T-helper 22 cell (primary cell): ENCODE data around the gene ZNF850.

Experiments
- DNase-seq: peaks from one replicate; pipeline ENCODE4 v3.0.0-alpha.2; 2020; ENCODE audit warnings: low read depth

ZNF850 gene

GRCh38 chr19:36688058-36688457 is 84.5 kb downstream of the ZNF850 start:
- DNase-seq, result no peak

- DNase-seq, result peak; percentile 93
These were observed 85.2 kb downstream of the ZNF850 start, which contains the start of gene ZNF567 for GRCh38 chr19:36687214-36688056. Gene ZNF567, plus strand, starts transcription at chr19:36687612. Its CDS starts 7,256 bp downstream, at chr19:36694868.

- DNase-seq, result no peak
These were observed 86.0 kb downstream of the ZNF850 start for GRCh38 chr19:36686365-36687213.

- no peak for DNase-seq
These were observed 86.8 kb downstream of the ZNF850 start for GRCh38 chr19:36685835-36686234.

GRCh38 chr19:36679455-36679854 is 93.2 kb downstream of the ZNF850 start:
- DNase-seq, result no peak

GRCh38 chr19:36674201-36674600 is 98.4 kb downstream of the ZNF850 start:
- DNase-seq, result no peak

DNA sequence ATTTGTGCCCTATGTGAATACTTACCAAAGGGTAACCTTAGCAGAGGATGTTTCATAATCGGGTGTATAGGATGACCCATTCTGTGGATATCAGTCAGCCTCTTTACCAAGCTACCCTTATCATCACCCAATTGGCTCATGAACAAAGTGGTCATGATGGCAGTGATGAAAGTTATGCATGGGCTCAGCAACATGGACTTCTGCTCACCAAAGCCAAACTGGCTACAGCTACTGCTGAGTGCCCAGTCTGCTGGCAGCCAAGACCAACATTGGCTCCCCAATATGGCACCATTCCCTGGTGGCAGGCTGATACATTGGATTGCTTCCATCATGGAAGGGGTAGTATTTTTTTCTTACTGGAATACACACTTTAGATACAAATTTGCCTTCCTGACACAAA is 100.2 kb downstream of the ZNF850 start:
- no peak for DNase-seq

DNA sequence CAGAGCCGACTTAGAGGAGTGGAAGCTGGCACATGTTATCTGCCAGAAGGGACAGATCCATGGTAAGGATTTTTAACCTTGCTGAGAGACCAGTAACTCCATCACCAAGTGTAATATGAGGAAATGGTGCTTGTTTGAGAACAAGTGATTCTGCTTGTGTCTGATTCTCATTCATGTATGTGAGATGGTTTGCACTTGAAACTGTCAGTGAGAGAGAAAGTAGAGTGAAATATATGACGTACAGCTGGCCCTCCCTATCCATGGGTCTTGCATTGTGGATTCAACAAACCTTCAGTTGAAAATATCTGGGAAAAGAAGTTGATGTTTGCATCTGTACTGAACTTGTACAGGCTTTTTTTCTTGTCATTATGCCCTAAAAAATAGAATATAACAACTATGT is 104.0 kb downstream of the ZNF850 start:
- no peak for DNase-seq

- no peak for DNase-seq
These were observed 106.8 kb downstream of the ZNF850 start for GRCh38 chr19:36665832-36666231.
